Astrocyte of the spinal cord (primary cell): Measurements from ENCODE around the gene NACAD.

ENCODE experiments used
- DNase-seq: peaks from one replicate; pipeline ENCODE4 v3.0.0; 2011; ENCODE audit warnings: low read depth, low spot score
- H3K4me3 ChIP-seq: 2 replicates; pipeline ENCODE4 v1.5.1; 2011; ENCODE audit warnings: low read depth, mild to moderate bottlenecking, low read length, moderate library complexity
- in situ Hi-C: cut with HindIII; loops from 2 replicates; pipeline ENCODE4 v1.10.0; 2017; ENCODE audit warnings: low sequenced_read_pairs
- TF ChIP-seq, protein P1 (sequence below): IDR thresholded peaks from 2 replicates; pipeline ENCODE4 v1.5.1; 2012; ENCODE audit warnings: low read depth, mild to moderate bottlenecking, low read length, inconsistent platforms

The NACAD gene

GRCh38 chr7:45107356-45107755 lies 18.6 kb upstream of the NACAD start:
- no peak for DNase-seq
- in situ Hi-C loops: no loop called here
- TF ChIP-seq, protein P1, sequence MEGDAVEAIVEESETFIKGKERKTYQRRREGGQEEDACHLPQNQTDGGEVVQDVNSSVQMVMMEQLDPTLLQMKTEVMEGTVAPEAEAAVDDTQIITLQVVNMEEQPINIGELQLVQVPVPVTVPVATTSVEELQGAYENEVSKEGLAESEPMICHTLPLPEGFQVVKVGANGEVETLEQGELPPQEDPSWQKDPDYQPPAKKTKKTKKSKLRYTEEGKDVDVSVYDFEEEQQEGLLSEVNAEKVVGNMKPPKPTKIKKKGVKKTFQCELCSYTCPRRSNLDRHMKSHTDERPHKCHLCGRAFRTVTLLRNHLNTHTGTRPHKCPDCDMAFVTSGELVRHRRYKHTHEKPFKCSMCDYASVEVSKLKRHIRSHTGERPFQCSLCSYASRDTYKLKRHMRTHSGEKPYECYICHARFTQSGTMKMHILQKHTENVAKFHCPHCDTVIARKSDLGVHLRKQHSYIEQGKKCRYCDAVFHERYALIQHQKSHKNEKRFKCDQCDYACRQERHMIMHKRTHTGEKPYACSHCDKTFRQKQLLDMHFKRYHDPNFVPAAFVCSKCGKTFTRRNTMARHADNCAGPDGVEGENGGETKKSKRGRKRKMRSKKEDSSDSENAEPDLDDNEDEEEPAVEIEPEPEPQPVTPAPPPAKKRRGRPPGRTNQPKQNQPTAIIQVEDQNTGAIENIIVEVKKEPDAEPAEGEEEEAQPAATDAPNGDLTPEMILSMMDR: no peak
- H3K4me3 ChIP-seq: no peak overlapping the region

DNA sequence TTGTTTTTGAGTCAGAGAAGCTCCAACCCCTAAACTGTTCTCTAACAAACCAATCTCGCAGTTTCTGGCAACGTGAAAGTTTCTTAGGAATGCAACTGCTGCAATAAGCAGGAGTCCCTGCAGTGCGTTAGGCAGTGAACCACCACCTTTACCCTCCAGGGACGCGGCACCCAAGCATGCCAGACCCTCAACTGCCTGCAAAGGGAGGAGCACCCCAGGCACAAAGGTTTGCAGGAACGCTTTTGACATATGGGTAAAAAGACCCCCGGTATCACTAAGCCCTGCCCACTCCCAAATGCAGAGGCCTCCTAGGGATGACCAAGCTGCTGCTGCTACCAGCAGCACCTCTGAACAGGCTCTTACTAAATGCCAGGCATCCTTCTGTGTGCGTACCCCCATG lies 18.1 kb upstream of the NACAD start:
- DNase-seq: no peak
- H3K4me3 ChIP-seq: no peak overlapping the region
- TF ChIP-seq, protein P1: no peak
- in situ Hi-C loops: no loop called here

- no peak overlapping the region for H3K4me3 ChIP-seq
- no peak for DNase-seq
- in situ Hi-C loops: no loop called here
- TF ChIP-seq, protein P1: no peak
These were observed 16.9 kb upstream of the NACAD start for GRCh38 chr7:45105588-45106188.

GRCh38 chr7:45104844-45105587 lies 16.2 kb upstream of the NACAD start:
- no peak for DNase-seq
- TF ChIP-seq, protein P1: no peak
- H3K4me3 ChIP-seq: no peak overlapping the region
- in situ Hi-C loops: no loop called here

DNA sequence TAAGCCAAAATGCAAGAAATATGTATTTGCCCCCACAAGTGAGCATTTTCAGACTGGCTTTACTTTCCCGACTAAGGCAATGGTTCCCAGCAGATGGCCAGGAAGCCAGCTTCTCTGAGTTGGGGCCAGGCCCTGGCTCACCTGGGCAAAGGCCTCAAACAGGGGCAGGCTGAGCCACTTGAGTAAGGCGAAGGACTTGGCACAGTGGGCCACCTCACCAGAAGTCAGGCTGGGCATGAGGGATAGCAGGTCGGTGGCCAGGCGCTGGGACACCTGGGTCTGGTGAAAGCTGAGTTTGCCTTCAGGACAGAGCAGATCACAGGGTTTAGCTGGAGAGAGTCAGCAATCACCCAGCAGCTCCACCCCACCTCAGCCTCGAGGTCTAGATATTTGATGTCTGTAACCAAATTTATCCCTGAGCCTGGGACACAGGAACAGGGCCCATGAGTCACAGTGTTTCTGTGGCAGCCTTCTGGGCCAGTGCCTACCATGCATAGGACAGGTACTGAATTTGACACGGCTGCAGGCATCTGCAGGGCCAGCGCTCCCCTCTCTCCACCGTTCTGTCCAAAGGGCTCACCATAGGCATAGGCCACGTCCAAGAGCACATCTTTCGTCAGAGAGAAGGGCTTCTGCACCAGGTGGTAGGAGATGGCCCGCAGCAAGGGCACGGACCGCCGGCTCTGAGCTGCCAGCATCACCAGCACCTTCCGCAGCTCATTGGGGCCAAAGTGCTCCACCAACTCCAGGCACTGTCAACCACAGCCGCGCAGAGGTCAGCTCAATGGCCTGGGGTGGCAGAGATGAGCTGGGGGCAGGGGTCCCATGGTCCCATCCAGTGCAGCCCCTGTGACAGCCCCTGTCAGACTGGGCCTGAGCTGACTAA lies 15.4 kb upstream of the NACAD start:
- TF ChIP-seq, protein P1: no peak
- in situ Hi-C loops: no loop called here
- no peak overlapping the region for H3K4me3 ChIP-seq
- no peak for DNase-seq
